HG03066 (cell line): Measurements from ENCODE around the gene AGGF1.
"Not testable (repeated sequence)": the region's sequence is repeated elsewhere in the genome, so short reads cannot be mapped to it uniquely, and the experiment has no call there.

Experiments
- ATAC-seq: cut with Tn5 transposase; IDR thresholded peaks from one replicate; pipeline ENCODE4 v1.9.1; 2021; ENCODE audit warnings: low read depth; ENCODE audit not compliant: unreplicated experiment

AGGF1 gene

DNA sequence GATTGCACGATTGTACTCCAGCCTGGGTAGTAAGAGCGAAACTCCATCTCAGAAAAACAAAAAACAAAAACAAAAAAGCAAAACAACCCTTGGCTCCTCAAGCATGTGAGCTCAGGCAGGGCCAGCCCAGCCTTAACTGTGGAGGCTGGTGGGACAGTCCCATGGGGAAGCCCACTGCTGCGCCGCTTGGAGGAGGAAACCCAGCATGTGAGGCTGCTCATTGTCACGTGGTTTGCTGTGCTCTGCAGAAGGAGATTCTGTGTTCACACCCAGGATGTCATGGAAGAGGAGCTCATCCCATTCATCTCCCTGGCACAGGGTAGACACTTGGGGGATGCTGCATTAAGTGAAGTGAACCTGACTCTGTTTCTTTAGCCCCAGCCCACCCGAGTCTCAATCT, 52.9 kb downstream of the AGGF1 start:
- no peak for ATAC-seq

- no peak for ATAC-seq
These were observed 56.1 kb downstream of the AGGF1 start for GRCh38 chr5:77086368-77086688.

GRCh38 chr5:77086689-77087483, 56.7 kb downstream of the AGGF1 start, which contains the start of gene ZBED3:
ZBED3 (minus strand) TSS chr5:77087285; CDS start chr5:77077878, 9,407 bp downstream.
- peak; percentile 76 for ATAC-seq

DNA sequence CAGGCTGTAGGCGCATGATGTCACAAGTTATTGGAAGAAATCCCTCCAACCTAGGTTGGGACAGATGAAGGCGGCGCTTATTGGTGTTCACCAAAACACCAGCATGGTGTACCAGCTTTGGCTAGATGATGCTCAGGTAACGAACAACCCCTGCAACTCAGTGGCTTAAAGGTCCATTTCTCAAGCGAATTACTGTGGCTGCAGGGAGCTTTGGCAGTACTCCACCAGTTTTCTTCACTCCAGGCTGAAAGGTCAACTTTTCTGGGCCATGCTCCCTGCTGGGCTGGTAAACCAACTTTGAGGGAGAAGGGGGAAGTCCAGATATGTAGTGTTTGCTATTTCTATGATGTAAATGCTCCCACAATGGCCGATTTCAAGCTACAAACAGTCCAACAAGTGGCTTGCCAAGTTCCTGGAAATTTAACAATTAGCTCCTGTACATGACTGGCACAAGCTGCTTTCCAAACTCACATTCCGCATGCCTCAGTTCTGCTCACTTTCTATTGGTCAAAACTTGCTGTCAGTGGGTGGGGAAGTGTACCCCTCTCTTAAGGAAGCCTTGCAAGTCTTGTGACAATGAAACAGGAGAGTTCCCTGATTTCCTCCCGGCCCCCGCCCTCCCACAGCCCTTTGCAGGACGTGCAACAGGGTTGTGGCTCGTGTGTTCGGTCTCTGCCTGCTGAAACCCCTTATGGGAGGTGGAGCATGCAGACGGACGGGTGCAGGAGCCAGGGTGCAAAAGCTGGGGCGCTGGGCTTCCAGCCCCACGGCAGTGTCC, 57.5 kb downstream of the AGGF1 start:
- ATAC-seq: no peak

DNA sequence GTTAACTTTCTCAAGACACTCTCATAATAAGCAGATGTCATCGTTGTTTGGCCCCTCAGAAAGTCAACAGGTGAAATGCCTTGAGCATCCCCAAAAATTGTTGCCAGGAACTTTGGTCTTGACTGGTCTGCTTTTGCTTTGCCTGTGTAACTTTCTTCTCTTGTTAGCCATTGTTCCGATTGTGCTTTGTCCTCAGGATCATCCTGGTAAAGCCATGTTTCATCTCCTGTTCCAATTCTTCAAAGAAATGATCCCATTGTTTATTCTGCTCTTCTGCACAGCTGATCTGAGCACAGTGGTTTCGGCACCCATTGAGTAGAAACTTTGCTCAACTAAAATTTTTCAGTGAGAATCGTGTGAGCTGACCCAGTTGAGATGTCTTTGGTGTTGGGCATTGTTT, 65.0 kb downstream of the AGGF1 start:
- no peak for ATAC-seq

GRCh38 chr5:77101298-77101697, 71.1 kb downstream of the AGGF1 start:
- no peak for ATAC-seq

DNA sequence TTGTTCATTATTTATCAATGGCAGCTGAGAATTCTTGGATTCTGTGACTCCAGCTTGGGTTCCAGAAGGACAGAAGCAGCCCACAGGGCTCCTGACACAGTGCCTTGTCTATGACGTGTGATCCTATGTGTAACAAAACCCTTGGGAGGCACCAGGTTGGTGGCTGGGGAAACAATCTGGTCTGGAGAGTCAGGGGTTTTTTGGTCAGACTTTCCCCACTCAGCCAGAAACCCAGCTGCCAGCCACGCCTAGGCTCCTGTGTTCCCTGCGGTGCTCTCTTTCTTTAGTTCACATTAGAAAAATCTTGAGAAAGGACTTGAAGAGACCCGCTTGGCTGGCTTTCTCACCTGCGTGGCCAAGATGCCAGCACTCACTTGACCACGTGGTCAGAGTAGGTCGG, 72.3 kb downstream of the AGGF1 start:
- no peak for ATAC-seq

GRCh38 chr5:77103457-77103856, 73.3 kb downstream of the AGGF1 start:
- ATAC-seq: no peak

DNA sequence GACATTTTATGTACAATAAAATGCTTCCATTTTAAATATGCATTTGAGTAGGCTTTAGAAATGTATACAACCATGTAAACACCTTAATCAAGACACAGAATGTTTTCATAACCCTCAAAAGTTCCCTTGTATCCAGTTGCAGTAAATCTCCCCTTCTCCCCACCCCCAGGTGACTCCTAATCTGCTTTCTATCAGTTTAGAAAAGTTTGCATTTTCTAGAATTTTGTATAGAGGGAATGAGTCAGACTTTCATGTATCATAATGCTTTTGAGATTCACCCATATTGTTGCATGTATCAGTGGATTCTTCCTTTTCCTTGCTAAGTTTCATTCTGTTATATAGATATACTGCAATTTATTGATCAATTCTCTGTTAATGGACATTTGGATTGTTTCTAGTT, 74.6 kb downstream of the AGGF1 start:
- ATAC-seq: no peak

GRCh38 chr5:77107035-77107434, 76.8 kb downstream of the AGGF1 start:
- ATAC-seq: not testable (repeated sequence)
